H9 (cell line): Measurements from ENCODE around the gene USP46. TPM values are rescaled to one million over a fixed set of nuclear protein-coding genes. Genes with fewer than 3 reads are reported as not detected.

Experiments used
- DNase-seq: peaks from one replicate; pipeline ENCODE4 v3.0.0-alpha.2; 2017
- H2AFZ ChIP-seq: one replicate; pipeline ENCODE4 v1.6.1; 2013; ENCODE audit warnings: mild to moderate bottlenecking, low read length, control low read depth, moderate library complexity
- H2AK5ac ChIP-seq: 2 replicates; pipeline ENCODE4 v1.6.1; 2013; ENCODE audit warnings: low read length, control low read depth, mixed read lengths; ENCODE audit not compliant: insufficient read length
- H2BK120ac ChIP-seq: one replicate; pipeline ENCODE4 v1.6.1; 2013; ENCODE audit warnings: low read depth, mild to moderate bottlenecking, low read length, control low read depth, inconsistent platforms; ENCODE audit not compliant: poor library complexity, severe bottlenecking
- H2BK12ac ChIP-seq: 2 replicates; pipeline ENCODE4 v1.6.1; 2013; ENCODE audit warnings: low read length, control low read depth, mixed read lengths, low read depth; ENCODE audit not compliant: insufficient read length
- H2BK15ac ChIP-seq: 2 replicates; pipeline ENCODE4 v1.6.1; 2013; ENCODE audit warnings: low read depth, low read length, control low read depth
- H2BK20ac ChIP-seq: one replicate; pipeline ENCODE4 v1.6.1; 2013; ENCODE audit warnings: low read depth, mild to moderate bottlenecking, low read length, control low read depth, inconsistent platforms; ENCODE audit not compliant: poor library complexity, severe bottlenecking
- H2BK5ac ChIP-seq: 2 replicates; pipeline ENCODE4 v1.6.1; 2013; ENCODE audit warnings: low read length, control low read depth, mixed read lengths; ENCODE audit not compliant: insufficient read length
- H3K14ac ChIP-seq: 2 replicates; pipeline ENCODE4 v1.6.1; 2013; ENCODE audit warnings: low read length, control low read depth; ENCODE audit not compliant: insufficient read depth
- H3K18ac ChIP-seq: 2 replicates; pipeline ENCODE4 v1.6.1; 2013; ENCODE audit warnings: low read depth, mild to moderate bottlenecking, mixed read lengths, low read length, control low read depth; ENCODE audit not compliant: insufficient read length
- H3K23ac ChIP-seq: 2 replicates; pipeline ENCODE4 v1.6.1; 2013; ENCODE audit warnings: low read length, control low read depth, mixed read lengths, low read depth; ENCODE audit not compliant: insufficient read length
- H3K23me2 ChIP-seq: 2 replicates; pipeline ENCODE4 v1.6.1; 2013; ENCODE audit warnings: low read depth, mild to moderate bottlenecking, mixed read lengths, low read length, control low read depth; ENCODE audit not compliant: insufficient read length, poor library complexity, severe bottlenecking
- H3K27ac ChIP-seq: 2 replicates; pipeline ENCODE4 v1.5.1; 2013; ENCODE audit warnings: low read length, control low read depth, mixed read lengths, low read depth; ENCODE audit not compliant: insufficient read length
- H3K27me3 ChIP-seq: 2 replicates; pipeline ENCODE4 v1.6.1; 2013; ENCODE audit warnings: low read length, control low read depth, inconsistent platforms; ENCODE audit not compliant: insufficient read depth
- H3K4ac ChIP-seq: 2 replicates; pipeline ENCODE4 v1.6.1; 2013; ENCODE audit warnings: low read depth, mild to moderate bottlenecking, control low read depth, inconsistent platforms, low read length, moderate library complexity
- H3K4me1 ChIP-seq: 2 replicates; pipeline ENCODE4 v1.6.1; 2013; ENCODE audit warnings: low read length, control low read depth, inconsistent platforms; ENCODE audit not compliant: insufficient read depth
- H3K4me2 ChIP-seq: 2 replicates; pipeline ENCODE4 v1.6.1; 2013; ENCODE audit warnings: low read length, control low read depth, mixed read lengths; ENCODE audit not compliant: insufficient read length, insufficient read depth
- H3K56ac ChIP-seq: 2 replicates; pipeline ENCODE4 v1.6.1; 2013; ENCODE audit warnings: low read depth, mild to moderate bottlenecking, mixed read lengths, low read length, control low read depth; ENCODE audit not compliant: insufficient read length
- H3K79me1 ChIP-seq: 2 replicates; pipeline ENCODE4 v1.6.1; 2013; ENCODE audit warnings: low read depth, mild to moderate bottlenecking, moderate library complexity, low read length, control low read depth, inconsistent platforms; ENCODE audit not compliant: insufficient read depth, poor library complexity, severe bottlenecking
- H3K79me2 ChIP-seq: 2 replicates; pipeline ENCODE4 v1.6.1; 2013; ENCODE audit warnings: low read length, control low read depth, inconsistent platforms; ENCODE audit not compliant: insufficient read depth
- H3K9ac ChIP-seq: 2 replicates; pipeline ENCODE4 v1.6.1; 2013; ENCODE audit warnings: low read length, control low read depth, mixed read lengths; ENCODE audit not compliant: insufficient read length; ENCODE audit errors: extremely low read depth
- H3K9me3 ChIP-seq: one replicate; pipeline ENCODE4 v1.6.1; 2013; ENCODE audit warnings: low read depth, low read length, inconsistent platforms; ENCODE audit not compliant: control insufficient read depth
- H3T11ph ChIP-seq: one replicate; pipeline ENCODE4 v1.6.1; 2013; ENCODE audit warnings: mild to moderate bottlenecking, low read length, control low read depth, inconsistent platforms
- H4K20me1 ChIP-seq: one replicate; pipeline ENCODE4 v1.6.1; 2013; ENCODE audit not compliant: control insufficient read depth, insufficient read length, insufficient read depth
- H4K5ac ChIP-seq: 2 replicates; pipeline ENCODE4 v1.6.1; 2013; ENCODE audit warnings: low read depth, mild to moderate bottlenecking, mixed read lengths, low read length, control low read depth; ENCODE audit not compliant: insufficient read length
- H4K8ac ChIP-seq: replicated peaks from 2 replicates; pipeline ENCODE4 v1.6.1; 2013; ENCODE audit warnings: low read length, control low read depth, mixed read lengths, low read depth; ENCODE audit not compliant: insufficient read length
- H4K91ac ChIP-seq: 2 replicates; pipeline ENCODE4 v1.6.1; 2013; ENCODE audit warnings: low read depth, mild to moderate bottlenecking, moderate library complexity, mixed read lengths, low read length, control low read depth; ENCODE audit not compliant: insufficient read length
- H3K27ac Mint-ChIP-seq, 3 experiments: 2 replicates in 2 of 3; 3 replicates in 1 of 3; pipeline ENCODE4 v1.8.0; 2020 to 2021; ENCODE audit warnings: mixed read lengths in 3 of 3, mild to moderate bottlenecking in 1 of 3, moderate library complexity in 1 of 3
- H3K27me3 Mint-ChIP-seq: 2 replicates; pipeline ENCODE4 v1.8.0; 2021; ENCODE audit warnings: low read depth, mild to moderate bottlenecking, moderate library complexity, mixed read lengths
- H3K36me3 Mint-ChIP-seq, 3 experiments: 2 replicates in 2 of 3; 3 replicates in 1 of 3; pipeline ENCODE4 v1.8.0; 2020 to 2021; ENCODE audit warnings: low read depth in 3 of 3, mixed read lengths in 3 of 3; ENCODE audit not compliant: insufficient read depth in 1 of 3
- H3K4me1 Mint-ChIP-seq, 2 experiments: 2 replicates each; pipeline ENCODE4 v1.8.0; 2020; ENCODE audit warnings: mixed read lengths in 2 of 2
- H3K4me3 Mint-ChIP-seq, 2 experiments: 2 replicates in 1 of 2; 3 replicates in 1 of 2; pipeline ENCODE4 v1.8.0; 2020 to 2021; ENCODE audit warnings: mild to moderate bottlenecking in 2 of 2, mixed read lengths in 2 of 2, moderate library complexity in 1 of 2
- H3K9me3 Mint-ChIP-seq, 2 experiments: 2 replicates in 1 of 2; 3 replicates in 1 of 2; pipeline ENCODE4 v1.8.0; 2020; ENCODE audit warnings: mild to moderate bottlenecking in 2 of 2, mixed read lengths in 2 of 2, moderate library complexity in 1 of 2
- CTCF ChIP-seq: fragments of 200-600 bp; sonication (generic); conservative IDR thresholded peaks from 3 replicates; pipeline ENCODE4 v1.8.0; 2021; ENCODE audit warnings: antibody characterized with exemption, mild to moderate bottlenecking
- WGBS: extraction: QIAGEN DNeasy Blood & Tissue Kit; methylation state at CpG from one replicate; pipeline ENCODE4 v1.1.7; 2013; ENCODE audit warnings: missing lambda C conversion rate, low lambda C conversion rate, mixed read lengths; ENCODE audit not compliant: insufficient read length; ENCODE audit errors: extremely low coverage; 5-methylcytosine and 5-hydroxymethylcytosine counted together
- total RNA-seq: library from RNA; stranded (reverse); gene quantifications from 2 replicates; pipeline ENCODE4 v1.2.1, GENCODE V29; 2021

The USP46 gene
- total RNA-seq, 1 experiment from 2014 or later, result 59.8 TPM

GRCh38 chr4:52641854-52642563, 17.1 kb downstream of the USP46 start:
- Histone ChIP-seq H3K4ac (no peak overlapping the region), H2BK120ac (no peak overlapping the region), H3K79me2 (peaks cover 40% of the 10 kb centered on the region; the same call in 1 of the 2 replicates), H3K9ac (no peak overlapping the region), H3K27me3 (no peaks in the 10 kb centered on the region), H3K27ac (no peak overlapping the region), H3K4me1 (peaks cover 6% of the 10 kb centered on the region; the same call in 1 of the 2 replicates), H4K20me1 (no peaks in the 10 kb centered on the region), H2BK5ac (no peak overlapping the region), H4K5ac (no peak overlapping the region), H3K4me2 (no peak overlapping the region), H3T11ph (no peak overlapping the region), H2BK15ac (no peak overlapping the region), H3K23me2 (no peaks in the 10 kb centered on the region), H4K91ac (no peak overlapping the region), H3K14ac (no peak overlapping the region), H4K8ac (no peak overlapping the region), H2AK5ac (no peak overlapping the region), H2AFZ (no peak overlapping the region), H3K18ac (no peak overlapping the region), H2BK20ac (no peak overlapping the region), H3K9me3 (no peaks in the 10 kb centered on the region), H3K56ac (no peak overlapping the region), H3K23ac (no peak overlapping the region), H2BK12ac (no peak overlapping the region), H3K79me1 (peaks cover 6% of the 10 kb centered on the region)
- Mint-ChIP-seq H3K4me3 (no peak overlapping the region), H3K4me1 (peaks cover 41 to 54% of the 10 kb centered on the region in 2 experiments), H3K27ac (no peak overlapping the region; a peak in 1 of 7 replicates), H3K9me3 (peaks cover 0 to 4% of the 10 kb centered on the region in 2 experiments; a peak in 2 of 5 replicates), H3K36me3 (peaks cover 8 to 18% (median 9%) of the 10 kb centered on the region in 3 experiments; a peak in 6 of 7 replicates), H3K27me3 (no peaks in the 10 kb centered on the region)
- TF ChIP-seq CTCF, result no peak
- DNase-seq, result no peak
- WGBS, result no CpG with 5 or more reads among the region's 3 CpGs
